Measurements from ENCODE around the gene VWA7. TPM values are rescaled to one million over a fixed set of nuclear protein-coding genes. Genes with fewer than 3 reads are reported as not detected.

The VWA7 gene
- total RNA-seq, 2 donors from 2014 or later, result 2.7 to 13.0 TPM

GRCh38 chr6:31778193-31778592 is 1.1 kb upstream of the VWA7 start:
- H3K4me3 ChIP-seq, result no peak overlapping the region
- no peaks in the 10 kb centered on the region for H3K27me3 ChIP-seq (replicated peaks; ENCODE audit: insufficient read depth)
- TF ChIP-seq POLR2AphosphoS5 (IDR thresholded peaks at IDR 0.05) (no peak), POLR2A (IDR thresholded peaks at IDR 0.05) (no peak), CTCF (IDR thresholded peaks at IDR 0.05) (no peak)
- 96% methylated on average over 5 of the region's 5 CpGs for WGBS
- intact Hi-C loops (cut with DNase I), result no loop called here
- H3K4me1 ChIP-seq (replicated peaks), result no peaks in the 10 kb centered on the region
- H3K36me3 ChIP-seq, result peaks cover 5 to 16% of the 10 kb centered on the region in 2 donors
- no peaks in the 10 kb centered on the region for H3K9me3 ChIP-seq
- DNase-seq (ENCODE audit: low spot score), result no peak
- H3K27ac ChIP-seq, result no peak overlapping the region

GRCh38 chr6:31777667-31778050 is 531 bp upstream of the VWA7 start:
- H3K27me3 ChIP-seq (replicated peaks; ENCODE audit: insufficient read depth), result no peaks in the 10 kb centered on the region
- H3K36me3 ChIP-seq, result peaks cover 5 to 16% of the 10 kb centered on the region in 2 donors
- intact Hi-C loops (cut with DNase I), result no loop called here
- 94% methylated on average over 5 of the region's 5 CpGs for WGBS
- H3K4me1 ChIP-seq (replicated peaks), result no peaks in the 10 kb centered on the region
- no peak overlapping the region for H3K27ac ChIP-seq
- no peak for DNase-seq (ENCODE audit: low spot score)
- no peaks in the 10 kb centered on the region for H3K9me3 ChIP-seq
- H3K4me3 ChIP-seq, result no peak overlapping the region
- no peak for TF ChIP-seq CTCF (IDR thresholded peaks at IDR 0.05)

- H3K36me3 ChIP-seq, result peaks cover 5 to 16% of the 10 kb centered on the region in 2 donors
- no peak for DNase-seq (ENCODE audit: low spot score)
- H3K4me1 ChIP-seq (replicated peaks), result no peaks in the 10 kb centered on the region
- 33% methylated on average over 14 of the region's 14 CpGs for WGBS
- H3K27me3 ChIP-seq (replicated peaks; ENCODE audit: insufficient read depth), result no peaks in the 10 kb centered on the region
- H3K9me3 ChIP-seq, result no peaks in the 10 kb centered on the region
- intact Hi-C loops (cut with DNase I), result no loop called here
- peak overlapping the region in 1 of 2 donors; percentile 15 for H3K27ac ChIP-seq
- TF ChIP-seq POLR2AphosphoS5 (IDR thresholded peaks at IDR 0.05) (no peak), POLR2A (IDR thresholded peaks at IDR 0.05) (no peak)
- H3K4me3 ChIP-seq, result no peak overlapping the region
Measured at GRCh38 chr6:31776485-31776988, 591 bp downstream of the VWA7 start.

GRCh38 chr6:31775633-31776484 is 1.3 kb downstream of the VWA7 start:
- no peak overlapping the region for H3K27ac ChIP-seq
- H3K9me3 ChIP-seq, result no peaks in the 10 kb centered on the region
- TF ChIP-seq POLR2A (IDR thresholded peaks at IDR 0.05) (no peak), POLR2AphosphoS5 (IDR thresholded peaks at IDR 0.05) (no peak), CTCF (IDR thresholded peaks at IDR 0.05) (no peak)
- no peak for DNase-seq (ENCODE audit: low spot score)
- no peaks in the 10 kb centered on the region for H3K27me3 ChIP-seq (replicated peaks; ENCODE audit: insufficient read depth)
- H3K36me3 ChIP-seq, result peaks cover 0 to 12% of the 10 kb centered on the region in 2 donors
- H3K4me1 ChIP-seq (replicated peaks), result no peaks in the 10 kb centered on the region
- WGBS, result 93% methylated on average over 32 of the region's 32 CpGs
- no peak overlapping the region for H3K4me3 ChIP-seq
- intact Hi-C loops (cut with DNase I), result no loop called here

- peak in 1 of 4 experiments; percentile 32 for TF ChIP-seq CTCF (IDR thresholded peaks at IDR 0.05)
- TF ChIP-seq POLR2A (IDR thresholded peaks at IDR 0.05), result no peak
- intact Hi-C loops (cut with DNase I), result no loop called here
- no peak for DNase-seq (ENCODE audit: low spot score)
- Histone ChIP-seq H3K9me3 (no peaks in the 10 kb centered on the region), H3K27ac (no peak overlapping the region), H3K36me3 (peaks cover 0 to 7% of the 10 kb centered on the region in 2 donors), H3K27me3 (replicated peaks; ENCODE audit: insufficient read depth) (no peaks in the 10 kb centered on the region), H3K4me3 (no peak overlapping the region), H3K4me1 (replicated peaks) (no peaks in the 10 kb centered on the region)
- 83% methylated on average over 4 of the region's 4 CpGs for WGBS
Measured at GRCh38 chr6:31775184-31775583, 1.9 kb downstream of the VWA7 start.

Measured in prostate gland (tissue), 2 donors.